Measurements from ENCODE around the gene SLC27A3.

The SLC27A3 gene

GRCh38 chr1:153801786-153802697 is 26.8 kb downstream of the SLC27A3 start:
- TF ChIP-seq CTCF (IDR thresholded peaks at IDR 0.05; ENCODE audit: low read depth, low read length), result no peak
- Histone ChIP-seq H3K4me3 (ENCODE audit: low read depth, low read length) (no peak overlapping the region), H3K36me3 (peaks cover 29% of the 10 kb centered on the region), H3K27ac (no peak overlapping the region), H3K9me3 (ENCODE audit: severe bottlenecking) (no peaks in the 10 kb centered on the region), H3K27me3 (ENCODE audit: insufficient read depth, low read depth, severe bottlenecking) (no peaks in the 10 kb centered on the region)
- no peak for DNase-seq

DNA sequence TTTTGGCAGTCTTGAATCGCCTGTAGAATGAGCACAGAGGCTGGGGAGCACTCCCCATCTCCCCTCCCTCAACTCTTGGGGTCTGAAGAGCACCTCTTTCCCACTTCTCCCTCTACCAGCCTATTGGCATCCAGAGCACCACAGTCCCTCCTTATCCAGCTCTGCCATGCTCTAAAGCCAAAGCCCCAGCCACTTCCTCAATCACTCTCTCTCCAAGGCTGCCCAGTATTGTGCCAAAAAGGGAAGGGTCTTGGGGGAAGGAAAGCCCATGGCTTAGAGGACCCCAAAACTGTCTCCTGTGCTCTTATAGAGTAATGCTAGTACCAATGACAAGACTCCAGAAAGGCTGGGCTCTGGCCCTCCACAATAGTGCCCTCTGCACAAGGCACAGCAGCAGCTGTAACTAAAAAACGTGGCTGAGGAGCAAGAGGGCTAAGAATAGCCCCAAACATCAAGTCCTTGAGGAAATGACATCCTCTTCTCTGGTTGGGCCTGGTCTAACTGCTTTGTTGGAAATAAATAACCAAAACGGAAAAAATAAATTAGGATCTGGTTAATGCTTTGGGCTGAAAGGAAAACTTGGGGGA is 28.4 kb downstream of the SLC27A3 start:
- H3K27me3 ChIP-seq (ENCODE audit: insufficient read depth, low read depth, severe bottlenecking), result no peaks in the 10 kb centered on the region
- no peak overlapping the region for H3K27ac ChIP-seq
- H3K4me3 ChIP-seq (ENCODE audit: low read depth, low read length), result no peak overlapping the region
- DNase-seq, result no peak
- peaks cover 44% of the 10 kb centered on the region for H3K36me3 ChIP-seq
- no peaks in the 10 kb centered on the region for H3K9me3 ChIP-seq (ENCODE audit: severe bottlenecking)
- TF ChIP-seq CTCF (IDR thresholded peaks at IDR 0.05; ENCODE audit: low read depth, low read length), result no peak

DNA sequence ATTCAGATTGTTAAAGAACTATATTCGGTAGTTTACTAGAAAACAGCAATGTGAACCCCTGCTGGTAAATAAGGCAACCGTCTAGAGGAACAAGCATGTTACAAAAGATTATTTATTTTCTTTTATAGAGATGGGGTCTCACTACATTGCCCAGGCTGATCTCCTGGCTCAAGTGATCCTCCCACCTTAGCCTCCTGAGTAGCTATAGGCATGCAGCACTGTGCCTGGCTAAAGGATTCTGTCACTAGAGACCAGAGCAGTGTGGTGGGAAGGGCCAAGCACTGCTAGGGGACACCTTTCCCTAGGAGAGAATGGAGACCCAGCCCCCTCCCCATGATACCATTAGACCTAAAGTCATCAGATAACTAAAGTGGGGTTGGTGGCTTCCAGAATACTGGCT is 28.9 kb downstream of the SLC27A3 start:
- TF ChIP-seq CTCF (IDR thresholded peaks at IDR 0.05; ENCODE audit: low read depth, low read length), result no peak
- H3K36me3 ChIP-seq, result peaks cover 48% of the 10 kb centered on the region

GRCh38 chr1:153805042-153805745 is 30.0 kb downstream of the SLC27A3 start:
- Histone ChIP-seq H3K4me3 (ENCODE audit: low read depth, low read length) (no peak overlapping the region), H3K27ac (no peak overlapping the region), H3K27me3 (ENCODE audit: insufficient read depth, low read depth, severe bottlenecking) (no peaks in the 10 kb centered on the region), H3K9me3 (ENCODE audit: severe bottlenecking) (no peaks in the 10 kb centered on the region), H3K36me3 (peaks cover 58% of the 10 kb centered on the region)
- no peak for TF ChIP-seq CTCF (IDR thresholded peaks at IDR 0.05; ENCODE audit: low read depth, low read length)
- no peak for DNase-seq

More for the DNA sequence above, 28.9 kb downstream of the SLC27A3 start:
- Histone ChIP-seq H3K4me3 (ENCODE audit: low read depth, low read length) (no peak overlapping the region), H3K27me3 (ENCODE audit: insufficient read depth, low read depth, severe bottlenecking) (no peaks in the 10 kb centered on the region), H3K9me3 (ENCODE audit: severe bottlenecking) (no peaks in the 10 kb centered on the region), H3K27ac (no peak overlapping the region)
- DNase-seq, result no peak

DNA sequence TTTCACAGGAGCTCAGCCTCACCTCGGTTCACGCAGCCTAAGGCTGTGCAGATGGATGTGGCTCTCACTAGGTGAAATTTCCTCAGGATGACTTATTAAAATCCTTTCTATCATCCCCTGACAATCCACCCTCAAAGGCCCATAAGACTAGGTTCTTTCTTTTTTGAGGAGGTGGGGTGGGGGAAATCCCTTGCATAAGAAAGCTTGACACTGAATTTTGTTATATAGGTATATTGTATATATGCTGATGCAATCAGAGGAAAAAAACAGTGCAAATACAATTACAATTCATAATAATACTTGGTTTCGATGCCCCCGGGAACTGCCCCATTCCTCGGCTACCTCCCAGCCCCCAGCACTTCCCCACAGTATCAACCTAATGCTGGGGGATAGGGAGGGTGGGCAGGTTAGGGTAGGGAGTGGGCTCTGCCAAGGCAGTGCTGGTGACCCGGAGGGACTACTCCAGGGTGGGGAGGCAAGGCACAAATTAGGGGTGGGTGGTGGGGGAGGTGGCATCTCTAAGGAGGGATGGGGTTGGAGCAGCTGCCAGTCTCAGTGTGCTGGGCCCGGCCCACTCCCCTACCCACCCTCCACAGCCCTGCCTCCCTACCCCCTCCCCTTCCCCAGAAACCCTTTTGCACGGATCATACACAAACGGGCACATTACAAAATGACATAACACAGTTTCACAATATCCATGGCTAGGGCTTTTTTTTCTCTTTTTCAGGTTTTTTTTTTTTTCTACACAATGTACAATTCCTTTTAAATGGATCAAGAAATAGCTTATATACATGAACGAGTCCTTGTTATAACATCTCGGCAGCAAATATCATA is 30.9 kb downstream of the SLC27A3 start:
- no peaks in the 10 kb centered on the region for H3K27me3 ChIP-seq (ENCODE audit: insufficient read depth, low read depth, severe bottlenecking)
- no peaks in the 10 kb centered on the region for H3K9me3 ChIP-seq (ENCODE audit: severe bottlenecking)
- H3K36me3 ChIP-seq, result peaks cover 67% of the 10 kb centered on the region
- no peak for DNase-seq
- H3K4me3 ChIP-seq (ENCODE audit: low read depth, low read length), result no peak overlapping the region
- no peak for TF ChIP-seq CTCF (IDR thresholded peaks at IDR 0.05; ENCODE audit: low read depth, low read length)
- no peak overlapping the region for H3K27ac ChIP-seq

All from WERI-Rb-1 (cell line).